ENCODE measurements around the gene KCNK10. TPM values are rescaled to one million over a fixed set of nuclear protein-coding genes. Genes with fewer than 3 reads are reported as not detected.

KCNK10 gene
- polyA plus RNA-seq, 1 experiment, result not detected

DNA sequence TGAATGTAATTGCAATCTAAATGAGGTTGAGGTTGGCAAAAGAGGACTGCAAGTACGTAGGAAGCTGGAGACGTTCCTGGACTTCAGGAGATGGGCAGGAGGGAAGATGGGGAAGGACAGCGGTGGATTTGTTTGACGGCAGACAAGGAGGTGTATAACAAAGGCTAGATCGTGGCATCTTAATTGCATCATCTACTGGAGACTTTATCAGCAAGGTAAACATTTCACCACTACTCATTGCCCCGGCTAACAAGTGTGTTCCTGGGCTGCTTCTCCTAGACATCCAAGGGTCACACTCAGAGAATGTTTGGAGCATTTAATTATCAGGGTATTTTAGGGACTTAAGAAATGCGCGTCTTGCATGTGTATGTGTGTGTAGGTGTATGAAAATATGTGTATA lies 128.5 kb downstream of the KCNK10 start:
- no peak for DNase-seq (ENCODE audit: low read depth)
- H3K36me3 ChIP-seq (ENCODE audit: control insufficient read depth, insufficient read depth, low read length), result no peaks in the 10 kb centered on the region
- TF ChIP-seq, protein P1, sequence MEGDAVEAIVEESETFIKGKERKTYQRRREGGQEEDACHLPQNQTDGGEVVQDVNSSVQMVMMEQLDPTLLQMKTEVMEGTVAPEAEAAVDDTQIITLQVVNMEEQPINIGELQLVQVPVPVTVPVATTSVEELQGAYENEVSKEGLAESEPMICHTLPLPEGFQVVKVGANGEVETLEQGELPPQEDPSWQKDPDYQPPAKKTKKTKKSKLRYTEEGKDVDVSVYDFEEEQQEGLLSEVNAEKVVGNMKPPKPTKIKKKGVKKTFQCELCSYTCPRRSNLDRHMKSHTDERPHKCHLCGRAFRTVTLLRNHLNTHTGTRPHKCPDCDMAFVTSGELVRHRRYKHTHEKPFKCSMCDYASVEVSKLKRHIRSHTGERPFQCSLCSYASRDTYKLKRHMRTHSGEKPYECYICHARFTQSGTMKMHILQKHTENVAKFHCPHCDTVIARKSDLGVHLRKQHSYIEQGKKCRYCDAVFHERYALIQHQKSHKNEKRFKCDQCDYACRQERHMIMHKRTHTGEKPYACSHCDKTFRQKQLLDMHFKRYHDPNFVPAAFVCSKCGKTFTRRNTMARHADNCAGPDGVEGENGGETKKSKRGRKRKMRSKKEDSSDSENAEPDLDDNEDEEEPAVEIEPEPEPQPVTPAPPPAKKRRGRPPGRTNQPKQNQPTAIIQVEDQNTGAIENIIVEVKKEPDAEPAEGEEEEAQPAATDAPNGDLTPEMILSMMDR (IDR thresholded peaks at IDR 0.05; ENCODE audit: insufficient read depth, low read depth, low read length), result no peak
- H3K27me3 ChIP-seq (ENCODE audit: control insufficient read depth, insufficient read depth, low read length), result no peaks in the 10 kb centered on the region
- POLR2A ChIA-PET, result no interaction called here
- no peak overlapping the region for H3K4me3 ChIP-seq (ENCODE audit: low read depth, low read length)
- CTCF ChIA-PET, result interaction anchor here (1.5 kb wide), 1 partner anchor 181 kb away, joined by 3 read pairs; no protein-coding TSS in a partner anchor

DNA sequence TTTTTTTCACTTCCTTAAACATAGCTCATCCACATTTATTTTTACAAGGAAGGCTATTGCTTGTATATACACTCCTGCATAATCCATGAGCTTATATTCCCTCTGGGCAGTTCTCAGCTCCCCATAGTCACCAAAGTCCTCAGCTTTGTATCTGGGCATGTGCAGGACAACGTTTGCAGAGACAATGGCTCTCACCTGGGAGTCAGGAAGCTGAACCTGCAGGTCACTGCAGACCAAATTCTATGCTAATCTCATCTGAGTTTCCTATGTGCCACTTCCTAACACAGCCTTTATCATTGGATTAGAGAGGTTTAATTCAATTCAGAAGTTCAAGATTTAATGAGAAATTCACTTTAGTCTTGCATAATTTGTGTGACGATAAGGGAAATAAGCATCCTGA lies 131.5 kb downstream of the KCNK10 start:
- ChIA-PET POLR2A (no interaction called here), CTCF (interaction anchor here (1.0 kb wide), 1 partner anchor 10 kb away, joined by 3 read pairs; no protein-coding TSS in a partner anchor)
- Histone ChIP-seq H3K4me3 (ENCODE audit: low read depth, low read length) (no peak overlapping the region), H3K36me3 (ENCODE audit: control insufficient read depth, insufficient read depth, low read length) (no peaks in the 10 kb centered on the region), H3K27me3 (ENCODE audit: control insufficient read depth, insufficient read depth, low read length) (no peaks in the 10 kb centered on the region)
- TF ChIP-seq, protein P1 (IDR thresholded peaks at IDR 0.05; ENCODE audit: insufficient read depth, low read depth, low read length), result no peak
- DNase-seq (ENCODE audit: low read depth), result no peak

DNA sequence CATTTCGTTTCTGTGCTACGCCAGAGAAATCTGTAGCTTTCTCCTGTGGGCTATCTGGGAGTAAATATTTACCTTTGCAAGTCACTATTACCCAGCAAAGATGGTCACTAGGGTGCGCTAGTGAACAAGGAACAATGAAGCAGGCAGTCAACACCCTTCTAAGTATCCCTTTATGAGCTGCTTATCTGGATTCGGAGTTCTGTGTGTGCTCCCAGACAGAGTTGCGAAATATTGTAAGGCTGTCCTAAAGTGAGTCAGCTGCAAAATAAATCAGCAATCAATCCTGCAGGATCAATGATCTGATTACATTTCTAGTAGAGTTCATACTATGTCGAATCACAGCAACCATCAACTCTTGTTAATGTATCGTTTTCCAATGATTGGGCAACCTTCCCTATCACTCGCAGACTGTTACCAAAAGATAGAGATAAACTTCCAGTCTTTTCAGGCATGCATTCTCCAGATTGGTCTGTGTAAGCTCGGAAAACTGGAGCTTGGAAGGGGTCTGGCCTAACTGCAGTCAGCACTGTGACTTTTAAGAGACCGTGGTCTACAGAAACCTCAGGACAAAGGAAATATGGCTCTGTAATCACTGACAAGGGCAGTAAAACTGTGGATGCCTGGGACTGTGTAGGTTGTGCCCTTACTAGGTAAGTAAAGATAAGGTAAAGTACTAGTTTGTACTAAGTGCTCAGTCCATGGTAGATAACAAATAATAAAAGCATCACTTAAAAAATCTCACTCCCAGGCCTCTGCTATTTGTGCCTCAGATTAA lies 133.5 kb downstream of the KCNK10 start:
- POLR2A ChIA-PET, result no interaction called here
- Histone ChIP-seq H3K36me3 (ENCODE audit: control insufficient read depth, insufficient read depth, low read length) (no peaks in the 10 kb centered on the region), H3K27me3 (ENCODE audit: control insufficient read depth, insufficient read depth, low read length) (no peaks in the 10 kb centered on the region), H3K4me3 (ENCODE audit: low read depth, low read length) (no peak overlapping the region)
- CTCF ChIA-PET, result interaction anchor here (0.6 to 2.7 kb wide), 25 partner anchors 11 to 384 kb away, joined by 3 to 21 read pairs (median 4); no protein-coding TSS in a partner anchor
- DNase-seq (ENCODE audit: low read depth), result peak; percentile 41
- TF ChIP-seq, protein P1 (IDR thresholded peaks at IDR 0.05; ENCODE audit: insufficient read depth, low read depth, low read length), result peak; percentile 76

DNA sequence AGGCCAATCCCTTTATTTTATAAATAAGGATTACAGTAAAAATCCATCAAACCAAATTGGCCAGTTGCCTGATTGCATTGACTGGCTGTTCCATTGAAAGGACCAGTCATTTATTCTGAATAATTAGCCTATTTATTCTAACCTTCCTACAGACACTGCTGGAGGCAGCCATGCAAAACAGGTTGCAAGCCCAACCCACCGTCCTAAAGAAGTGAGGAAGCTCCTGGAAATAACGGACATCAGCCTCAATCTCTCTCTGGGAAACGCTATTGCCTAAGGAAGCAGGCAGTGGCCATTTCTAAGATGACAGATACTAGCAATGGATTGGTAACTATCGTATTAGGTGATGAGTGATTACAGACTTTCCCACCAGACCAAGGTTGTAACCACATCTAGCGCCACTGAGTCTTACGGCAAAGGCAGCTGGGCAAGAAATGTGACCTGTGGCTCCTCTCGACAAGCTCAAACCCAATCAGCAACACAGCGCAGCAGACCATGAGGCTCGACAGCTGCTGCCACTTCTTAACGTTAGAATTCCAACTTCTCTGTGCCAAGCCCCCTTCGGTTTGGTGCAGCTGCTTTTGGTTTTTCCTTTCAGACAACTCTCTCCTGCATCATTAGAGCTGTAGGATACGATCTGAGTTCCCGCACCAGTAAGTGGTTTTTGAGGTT lies 134.2 kb downstream of the KCNK10 start:
- DNase-seq (ENCODE audit: low read depth), result no peak
- Histone ChIP-seq H3K36me3 (ENCODE audit: control insufficient read depth, insufficient read depth, low read length) (no peaks in the 10 kb centered on the region), H3K4me3 (ENCODE audit: low read depth, low read length) (no peak overlapping the region), H3K27me3 (ENCODE audit: control insufficient read depth, insufficient read depth, low read length) (no peaks in the 10 kb centered on the region)
- TF ChIP-seq, protein P1 (IDR thresholded peaks at IDR 0.05; ENCODE audit: insufficient read depth, low read depth, low read length), result no peak
- CTCF ChIA-PET, result interaction anchor here (0.7 to 2.7 kb wide), 24 partner anchors 11 to 384 kb away, joined by 3 to 21 read pairs (median 4); no protein-coding TSS in a partner anchor
- POLR2A ChIA-PET, result no interaction called here

DNA sequence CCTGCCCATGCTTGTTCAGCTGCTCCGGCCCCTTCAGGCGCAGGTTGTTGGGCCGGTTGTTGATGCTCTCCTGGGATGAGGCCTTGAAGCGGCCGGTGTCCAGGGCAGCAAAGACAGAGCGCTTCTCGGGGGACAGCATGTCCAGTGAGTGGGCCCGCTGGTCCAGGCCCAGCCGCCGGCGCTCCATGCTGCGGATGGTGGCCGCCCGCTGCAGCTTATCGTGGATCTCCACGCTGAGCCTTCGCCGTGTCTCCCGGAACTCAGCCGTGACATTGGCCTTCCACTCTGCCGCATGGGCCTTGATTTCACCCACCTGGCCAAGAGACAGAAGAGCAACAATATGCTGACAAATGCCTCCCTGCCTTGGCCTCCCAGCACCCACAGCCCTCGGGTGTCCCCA lies 137.2 kb downstream of the KCNK10 start:
- Histone ChIP-seq H3K36me3 (ENCODE audit: control insufficient read depth, insufficient read depth, low read length) (no peaks in the 10 kb centered on the region), H3K4me3 (ENCODE audit: low read depth, low read length) (no peak overlapping the region), H3K27me3 (ENCODE audit: control insufficient read depth, insufficient read depth, low read length) (no peaks in the 10 kb centered on the region)
- ChIA-PET POLR2A (no interaction called here), CTCF (no interaction called here)
- no peak for DNase-seq (ENCODE audit: low read depth)
- TF ChIP-seq, protein P1 (IDR thresholded peaks at IDR 0.05; ENCODE audit: insufficient read depth, low read depth, low read length), result no peak
